ENCODE measurements around the gene SPTBN5.

The SPTBN5 gene

DNA sequence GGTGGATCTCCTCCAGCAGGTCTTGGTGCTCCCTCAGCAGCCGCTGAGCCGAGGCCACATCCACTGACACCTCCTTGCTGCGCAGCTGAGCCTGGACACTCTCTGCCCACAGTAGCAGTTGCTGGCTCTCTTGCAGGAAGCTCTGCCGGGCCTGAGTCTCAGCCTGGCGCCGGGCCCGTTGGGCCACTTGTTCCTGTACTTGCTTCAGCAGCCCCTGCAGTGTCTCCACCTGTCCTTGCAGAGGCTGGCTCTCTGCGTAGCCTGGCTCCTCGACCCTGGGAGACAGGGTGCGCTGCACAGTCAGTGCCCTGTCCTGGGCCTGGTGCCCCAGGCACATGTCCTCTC lies 15.5 kb downstream of the SPTBN5 start:
- no peak overlapping the region for H3K4me3 ChIP-seq (ENCODE audit: control insufficient read depth, low read depth, low read length)
- no peak for DNase-seq (ENCODE audit: low read depth)
- no peak for TF ChIP-seq CTCF (IDR thresholded peaks at IDR 0.05; ENCODE audit: control insufficient read depth, insufficient read depth, low read depth, low read length, missing control alignments)

- H3K4me3 ChIP-seq (ENCODE audit: control insufficient read depth, low read depth, low read length) = no peak overlapping the region
- TF ChIP-seq CTCF (IDR thresholded peaks at IDR 0.05; ENCODE audit: control insufficient read depth, insufficient read depth, low read depth, low read length, missing control alignments) = no peak
- no peak for DNase-seq (ENCODE audit: low read depth)
Observed at GRCh38 chr15:41877631-41878354, 16.1 kb downstream of the SPTBN5 start.

DNA sequence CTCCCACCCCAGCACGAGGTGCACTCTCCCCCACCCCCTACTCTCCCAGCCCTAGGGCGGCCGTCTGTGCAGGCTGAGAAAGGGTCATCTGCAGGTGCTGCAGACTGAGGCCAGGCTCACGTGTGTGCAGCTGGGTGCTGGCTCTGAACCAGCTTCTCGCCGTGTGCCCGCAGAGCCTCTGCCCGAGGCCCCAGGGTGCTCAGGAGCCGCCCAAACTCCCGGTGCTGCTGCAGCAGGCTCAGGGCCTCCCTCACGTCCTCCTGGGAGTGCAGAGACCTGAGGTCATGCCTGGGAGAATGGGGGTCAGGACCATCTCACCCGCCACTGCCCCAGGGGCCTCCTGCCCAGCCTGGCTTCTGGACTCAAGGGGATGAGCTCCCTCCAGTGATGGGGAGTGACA lies 17.2 kb downstream of the SPTBN5 start:
- no peak for DNase-seq (ENCODE audit: low read depth)
- H3K4me3 ChIP-seq (ENCODE audit: control insufficient read depth, low read depth, low read length) = no peak overlapping the region
- no peak for TF ChIP-seq CTCF (IDR thresholded peaks at IDR 0.05; ENCODE audit: control insufficient read depth, insufficient read depth, low read depth, low read length, missing control alignments)

DNA sequence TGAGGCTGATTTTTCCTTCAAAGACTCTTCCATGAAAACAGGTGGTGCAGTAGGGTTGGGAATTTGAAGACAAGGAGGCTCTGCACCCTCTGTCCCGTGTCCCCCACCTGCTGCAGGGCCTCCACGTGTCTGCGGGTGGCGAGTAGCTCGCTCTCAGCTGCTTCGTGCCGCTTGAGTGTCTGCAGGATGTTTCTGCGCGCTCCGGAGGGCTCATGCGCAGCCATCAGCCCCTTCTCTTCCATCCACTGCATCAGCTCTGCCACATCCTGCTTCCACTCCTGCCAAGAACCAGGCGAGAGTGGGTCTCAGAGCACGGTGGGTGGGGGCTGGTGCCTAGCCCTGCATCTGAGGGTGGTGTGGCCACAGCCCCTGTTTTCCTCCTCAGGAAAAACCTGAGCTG lies 17.8 kb downstream of the SPTBN5 start:
- no peak overlapping the region for H3K4me3 ChIP-seq (ENCODE audit: control insufficient read depth, low read depth, low read length)
- TF ChIP-seq CTCF (IDR thresholded peaks at IDR 0.05; ENCODE audit: control insufficient read depth, insufficient read depth, low read depth, low read length, missing control alignments) = no peak
- no peak for DNase-seq (ENCODE audit: low read depth)

GRCh38 chr15:41874736-41875135 lies 19.1 kb downstream of the SPTBN5 start:
- TF ChIP-seq CTCF (IDR thresholded peaks at IDR 0.05; ENCODE audit: control insufficient read depth, insufficient read depth, low read depth, low read length, missing control alignments) = no peak
- H3K4me3 ChIP-seq (ENCODE audit: control insufficient read depth, low read depth, low read length) = no peak overlapping the region
- DNase-seq (ENCODE audit: low read depth) = no peak

GRCh38 chr15:41873711-41874110 lies 20.1 kb downstream of the SPTBN5 start:
- DNase-seq (ENCODE audit: low read depth) = no peak
- TF ChIP-seq CTCF (IDR thresholded peaks at IDR 0.05; ENCODE audit: control insufficient read depth, insufficient read depth, low read depth, low read length, missing control alignments) = no peak
- no peak overlapping the region for H3K4me3 ChIP-seq (ENCODE audit: control insufficient read depth, low read depth, low read length)
